ENCODE results near the gene RDH14.

GRCh38 chr2:18518116-18519111 is 42.0 kb downstream of the RDH14 start:
- TF ChIP-seq CTCF (conservative IDR thresholded peaks at IDR 0.05; ENCODE audit: low read depth, low read length) (no peak), SMC3 (IDR thresholded peaks at IDR 0.05; ENCODE audit: low read depth, low read length) (no peak), MAFK (IDR thresholded peaks at IDR 0.05; ENCODE audit: low read depth, low read length) (no peak), POLR2A (IDR thresholded peaks at IDR 0.05; ENCODE audit: low read depth, low read length) (no peak), CEBPB (IDR thresholded peaks at IDR 0.05; ENCODE audit: low read depth, low read length) (no peak), RFX5 (IDR thresholded peaks at IDR 0.05; ENCODE audit: low read depth, low read length) (no peak), RCOR1 (IDR thresholded peaks at IDR 0.05; ENCODE audit: insufficient replicate concordance, low read length) (no peak), RAD21 (IDR thresholded peaks at IDR 0.05; ENCODE audit: low read length) (no peak)

All from IMR-90 (cell line).